Mammary epithelial cell (primary cell): Measurements from ENCODE around the gene LIMA1.

ENCODE experiments used
- EZH2 ChIP-seq: IDR thresholded peaks from 2 replicates; pipeline ENCODE4 v1.6.1; 2012; ENCODE audit warnings: low read length, inconsistent platforms, borderline replicate concordance
- TF ChIP-seq, protein P1 (sequence below), 2 donors: IDR thresholded peaks in 1 of 2; conservative IDR thresholded peaks in 1 of 2; 2 replicates each; pipeline ENCODE4 v1.5.1; 2011 to 2012; ENCODE audit warnings: inconsistent platforms in 2 of 2, low read length in 2 of 2, mild to moderate bottlenecking in 2 of 2, control low read depth in 1 of 2, low read depth in 1 of 2; ENCODE audit not compliant: insufficient read depth in 1 of 2; ENCODE audit errors: extremely low read depth in 1 of 2

DNA sequence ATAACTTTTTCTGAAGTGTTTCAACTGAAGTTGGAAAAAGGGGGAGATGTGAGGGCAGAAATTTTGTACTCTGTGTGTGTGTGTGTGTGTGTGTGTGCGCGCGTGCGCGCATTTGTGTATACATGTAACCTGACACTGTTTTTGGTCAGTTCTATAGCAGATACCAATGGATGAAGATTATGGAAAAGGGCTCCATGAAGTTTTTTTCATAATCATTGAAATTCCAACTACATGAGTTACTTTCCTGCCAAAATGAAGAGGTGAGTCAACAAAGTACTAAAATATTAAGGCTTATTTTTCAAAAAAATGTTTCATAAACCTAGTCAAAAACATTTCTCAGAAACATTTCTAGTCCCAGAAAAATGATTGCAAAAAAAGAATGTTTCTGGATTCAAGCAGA, 90.4 kb downstream of the LIMA1 start:
- TF ChIP-seq, protein P1, sequence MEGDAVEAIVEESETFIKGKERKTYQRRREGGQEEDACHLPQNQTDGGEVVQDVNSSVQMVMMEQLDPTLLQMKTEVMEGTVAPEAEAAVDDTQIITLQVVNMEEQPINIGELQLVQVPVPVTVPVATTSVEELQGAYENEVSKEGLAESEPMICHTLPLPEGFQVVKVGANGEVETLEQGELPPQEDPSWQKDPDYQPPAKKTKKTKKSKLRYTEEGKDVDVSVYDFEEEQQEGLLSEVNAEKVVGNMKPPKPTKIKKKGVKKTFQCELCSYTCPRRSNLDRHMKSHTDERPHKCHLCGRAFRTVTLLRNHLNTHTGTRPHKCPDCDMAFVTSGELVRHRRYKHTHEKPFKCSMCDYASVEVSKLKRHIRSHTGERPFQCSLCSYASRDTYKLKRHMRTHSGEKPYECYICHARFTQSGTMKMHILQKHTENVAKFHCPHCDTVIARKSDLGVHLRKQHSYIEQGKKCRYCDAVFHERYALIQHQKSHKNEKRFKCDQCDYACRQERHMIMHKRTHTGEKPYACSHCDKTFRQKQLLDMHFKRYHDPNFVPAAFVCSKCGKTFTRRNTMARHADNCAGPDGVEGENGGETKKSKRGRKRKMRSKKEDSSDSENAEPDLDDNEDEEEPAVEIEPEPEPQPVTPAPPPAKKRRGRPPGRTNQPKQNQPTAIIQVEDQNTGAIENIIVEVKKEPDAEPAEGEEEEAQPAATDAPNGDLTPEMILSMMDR (conservative IDR thresholded peaks at IDR 0.05 in 1 of 2, IDR thresholded peaks at IDR 0.05 in 1 of 2; ENCODE audit: extremely low read depth in 1 of 2, insufficient read depth in 1 of 2, low read depth in 1 of 2, low read length in 2 of 2) = no peak
- no peak for TF ChIP-seq EZH2
